ENCODE results near the gene MRLN. TPM values are rescaled to one million over a fixed set of nuclear protein-coding genes. Genes with fewer than 3 reads are reported as not detected.

MRLN gene
- polyA plus RNA-seq, 1 donor (not counting 4 experiments of a cell fraction or from before 2014, with no cell fraction given), result not detected

GRCh38 chr10:59705931-59706330, 47.3 kb downstream of the MRLN start:
- H3K9ac ChIP-seq (ENCODE audit: control insufficient read depth, extremely low read depth, insufficient read depth, low read length), result no peak overlapping the region
- H2AFZ ChIP-seq (ENCODE audit: control insufficient read depth, low read length), result no peak overlapping the region
- DNase-seq (ENCODE audit: low read depth, low spot score) (no peak), FAIRE-seq (no peak)
- no peak overlapping the region for H3K4me2 ChIP-seq (ENCODE audit: control insufficient read depth, extremely low read depth, insufficient read depth, low read depth, low read length)
- H3K4me3 ChIP-seq (ENCODE audit: control insufficient read depth in 2 of 3, extremely low read depth in 1 of 3, insufficient read depth in 2 of 3, low read depth in 1 of 3, low read length in 3 of 3), result no peak overlapping the region
- H3K9me1 ChIP-seq (ENCODE audit: control insufficient read depth, extremely low read depth, insufficient read depth, low read length), result no peaks in the 10 kb centered on the region
- no peaks in the 10 kb centered on the region for H3K79me2 ChIP-seq (ENCODE audit: control insufficient read depth, insufficient read depth, low read length)
- dilution Hi-C loops (cut with MboI; ENCODE audit: extremely low pct_ligation_motif_present, low sequenced_read_pairs), result no loop called here
- peaks cover 18% of the 10 kb centered on the region for H3K27me3 ChIP-seq (ENCODE audit: control insufficient read depth, extremely low read depth, insufficient read depth, low read length)
- H3K4me1 ChIP-seq (ENCODE audit: control insufficient read depth, extremely low read depth, insufficient read depth, low read length), result peaks cover 9% of the 10 kb centered on the region
- H3K9me3 ChIP-seq (ENCODE audit: control insufficient read depth, low read depth, low read length), result no peaks in the 10 kb centered on the region
- H4K20me1 ChIP-seq (ENCODE audit: control insufficient read depth, extremely low read depth, insufficient read depth, low read length), result no peaks in the 10 kb centered on the region
- TF ChIP-seq EZH2 (IDR thresholded peaks at IDR 0.05; ENCODE audit: low read length) (no peak), CTCF (optimal IDR thresholded peaks at IDR 0.05 in 1 of 3, IDR thresholded peaks at IDR 0.05 in 1 of 3, conservative IDR thresholded peaks at IDR 0.05 in 1 of 3; ENCODE audit: extremely low read depth in 1 of 3, insufficient read depth in 2 of 3, low read length in 3 of 3) (no peak)
- no peaks in the 10 kb centered on the region for H3K36me3 ChIP-seq (ENCODE audit: control insufficient read depth in 2 of 2, extremely low read depth in 1 of 2, insufficient read depth in 2 of 2, low read length in 2 of 2)
- no peak overlapping the region for H3K27ac ChIP-seq (ENCODE audit: control insufficient read depth, insufficient read depth, low read length)

- Histone ChIP-seq H3K9me3 (ENCODE audit: control insufficient read depth, low read depth, low read length) (no peaks in the 10 kb centered on the region), H3K9me1 (ENCODE audit: control insufficient read depth, extremely low read depth, insufficient read depth, low read length) (no peaks in the 10 kb centered on the region), H2AFZ (ENCODE audit: control insufficient read depth, low read length) (no peak overlapping the region), H3K79me2 (ENCODE audit: control insufficient read depth, insufficient read depth, low read length) (no peaks in the 10 kb centered on the region), H3K4me2 (ENCODE audit: control insufficient read depth, extremely low read depth, insufficient read depth, low read depth, low read length) (no peak overlapping the region), H3K27me3 (ENCODE audit: control insufficient read depth, extremely low read depth, insufficient read depth, low read length) (peaks cover 8% of the 10 kb centered on the region), H3K4me3 (ENCODE audit: control insufficient read depth in 2 of 3, extremely low read depth in 1 of 3, insufficient read depth in 2 of 3, low read depth in 1 of 3, low read length in 3 of 3) (no peak overlapping the region), H3K27ac (ENCODE audit: control insufficient read depth, insufficient read depth, low read length) (no peak overlapping the region), H3K9ac (ENCODE audit: control insufficient read depth, extremely low read depth, insufficient read depth, low read length) (no peak overlapping the region), H3K4me1 (ENCODE audit: control insufficient read depth, extremely low read depth, insufficient read depth, low read length) (peaks cover 9% of the 10 kb centered on the region), H3K36me3 (ENCODE audit: control insufficient read depth in 2 of 2, extremely low read depth in 1 of 2, insufficient read depth in 2 of 2, low read length in 2 of 2) (no peaks in the 10 kb centered on the region), H4K20me1 (ENCODE audit: control insufficient read depth, extremely low read depth, insufficient read depth, low read length) (no peaks in the 10 kb centered on the region)
- no peak for TF ChIP-seq EZH2 (IDR thresholded peaks at IDR 0.05; ENCODE audit: low read length)
- FAIRE-seq, result no peak
- dilution Hi-C loops (cut with MboI; ENCODE audit: extremely low pct_ligation_motif_present, low sequenced_read_pairs), result no loop called here
- DNase-seq (ENCODE audit: low read depth, low spot score), result no peak
Observed at GRCh38 chr10:59704630-59705029, 48.6 kb downstream of the MRLN start.

GRCh38 chr10:59702347-59702746, 50.9 kb downstream of the MRLN start:
- Histone ChIP-seq H3K4me2 (ENCODE audit: control insufficient read depth, extremely low read depth, insufficient read depth, low read depth, low read length) (no peak overlapping the region), H3K9me1 (ENCODE audit: control insufficient read depth, extremely low read depth, insufficient read depth, low read length) (no peaks in the 10 kb centered on the region), H3K27me3 (ENCODE audit: control insufficient read depth, extremely low read depth, insufficient read depth, low read length) (no peaks in the 10 kb centered on the region), H2AFZ (ENCODE audit: control insufficient read depth, low read length) (no peak overlapping the region), H3K79me2 (ENCODE audit: control insufficient read depth, insufficient read depth, low read length) (no peaks in the 10 kb centered on the region), H3K4me1 (ENCODE audit: control insufficient read depth, extremely low read depth, insufficient read depth, low read length) (no peaks in the 10 kb centered on the region), H4K20me1 (ENCODE audit: control insufficient read depth, extremely low read depth, insufficient read depth, low read length) (no peaks in the 10 kb centered on the region), H3K27ac (ENCODE audit: control insufficient read depth, insufficient read depth, low read length) (no peak overlapping the region), H3K9ac (ENCODE audit: control insufficient read depth, extremely low read depth, insufficient read depth, low read length) (no peak overlapping the region), H3K4me3 (ENCODE audit: control insufficient read depth in 2 of 3, extremely low read depth in 1 of 3, insufficient read depth in 2 of 3, low read depth in 1 of 3, low read length in 3 of 3) (no peak overlapping the region), H3K9me3 (ENCODE audit: control insufficient read depth, low read depth, low read length) (no peaks in the 10 kb centered on the region), H3K36me3 (ENCODE audit: control insufficient read depth in 2 of 2, extremely low read depth in 1 of 2, insufficient read depth in 2 of 2, low read length in 2 of 2) (no peaks in the 10 kb centered on the region)
- no peak for TF ChIP-seq EZH2 (IDR thresholded peaks at IDR 0.05; ENCODE audit: low read length)
- TF ChIP-seq CTCF (optimal IDR thresholded peaks at IDR 0.05 in 1 of 3, IDR thresholded peaks at IDR 0.05 in 1 of 3, conservative IDR thresholded peaks at IDR 0.05 in 1 of 3; ENCODE audit: extremely low read depth in 1 of 3, insufficient read depth in 2 of 3, low read length in 3 of 3), result no peak
- dilution Hi-C loops (cut with MboI; ENCODE audit: extremely low pct_ligation_motif_present, low sequenced_read_pairs), result no loop called here
- DNase-seq (ENCODE audit: low read depth, low spot score), result no peak
- FAIRE-seq, result no peak
